Stimulated activated CD8-positive, alpha-beta memory T cell treated with anti-CD3 and anti-CD28 coated beads, Interleukin-4, amount 100 ng/mL, for 4 hours (primary cell): ENCODE measurements around the gene PSMB8.
"Not testable (repeated sequence)": the region's sequence is repeated elsewhere in the genome, so short reads cannot be mapped to it uniquely, and the experiment has no call there.

Experiments
- DNase-seq, 2 donors: peaks; one replicate each; pipeline ENCODE4 v3.0.0-alpha.2; 2020; ENCODE audit warnings: low read depth in 2 of 2, low spot score in 1 of 2

Gene PSMB8

GRCh38 chr6:32838114-32838958 lies 5.5 kb downstream of the PSMB8 start, which contains the start of gene TAP2:
TAP2 (minus strand) TSS chr6:32838739; CDS start chr6:32838233, 506 bp downstream.
- peak; percentile 93 to 96 for DNase-seq

- DNase-seq, result no peak
These were observed 6.2 kb downstream of the PSMB8 start for GRCh38 chr6:32837651-32838113.

- no peak for DNase-seq
These were observed 7.0 kb downstream of the PSMB8 start for GRCh38 chr6:32836873-32837272.

GRCh38 chr6:32835167-32835893 lies 8.5 kb downstream of the PSMB8 start:
- no peak for DNase-seq

- no peak for DNase-seq
These were observed 10.2 kb downstream of the PSMB8 start for GRCh38 chr6:32833664-32834063.

- DNase-seq, result no peak
These were observed 11.3 kb downstream of the PSMB8 start for GRCh38 chr6:32832535-32832934.

- DNase-seq, result no peak
These were observed 12.9 kb downstream of the PSMB8 start for GRCh38 chr6:32830936-32831335.

- DNase-seq, result no peak
These were observed 13.8 kb downstream of the PSMB8 start for GRCh38 chr6:32830017-32830416.

- DNase-seq, result no peak
These were observed 14.4 kb downstream of the PSMB8 start for GRCh38 chr6:32829495-32829894.

- no peak for DNase-seq
These were observed 16.8 kb downstream of the PSMB8 start for GRCh38 chr6:32827025-32827424.

- no peak for DNase-seq
These were observed 17.9 kb downstream of the PSMB8 start for GRCh38 chr6:32825966-32826365.

- DNase-seq, result no peak
These were observed 24.1 kb downstream of the PSMB8 start for GRCh38 chr6:32819729-32820128.

GRCh38 chr6:32818867-32819266 lies 25.0 kb downstream of the PSMB8 start:
- DNase-seq, result no peak

- no peak for DNase-seq
These were observed 27.1 kb downstream of the PSMB8 start, which contains the start of gene HLA-DOB for GRCh38 chr6:32816746-32817204. HLA-DOB (minus strand) TSS chr6:32817002; CDS start chr6:32816951, 51 bp downstream.

GRCh38 chr6:32815996-32816395 lies 27.9 kb downstream of the PSMB8 start:
- no peak for DNase-seq

- DNase-seq, result no peak
These were observed 28.7 kb downstream of the PSMB8 start for GRCh38 chr6:32815115-32815514.

GRCh38 chr6:32814145-32814544 lies 29.7 kb downstream of the PSMB8 start:
- no peak for DNase-seq

GRCh38 chr6:32809171-32809570 lies 34.7 kb downstream of the PSMB8 start:
- no peak for DNase-seq

GRCh38 chr6:32807020-32807580 lies 36.7 kb downstream of the PSMB8 start:
- no peak for DNase-seq

GRCh38 chr6:32805404-32805803 lies 38.4 kb downstream of the PSMB8 start:
- DNase-seq, result not testable (repeated sequence)

GRCh38 chr6:32803416-32803815 lies 40.4 kb downstream of the PSMB8 start:
- DNase-seq, result no peak

GRCh38 chr6:32799740-32800139 lies 44.1 kb downstream of the PSMB8 start:
- DNase-seq, result no peak
